Hepatic stellate cell (primary cell): ENCODE measurements around the gene RASD1.

ENCODE experiments used
- DNase-seq: peaks from one replicate; pipeline ENCODE4 v3.0.0; 2011; ENCODE audit warnings: low spot score

Gene RASD1

DNA sequence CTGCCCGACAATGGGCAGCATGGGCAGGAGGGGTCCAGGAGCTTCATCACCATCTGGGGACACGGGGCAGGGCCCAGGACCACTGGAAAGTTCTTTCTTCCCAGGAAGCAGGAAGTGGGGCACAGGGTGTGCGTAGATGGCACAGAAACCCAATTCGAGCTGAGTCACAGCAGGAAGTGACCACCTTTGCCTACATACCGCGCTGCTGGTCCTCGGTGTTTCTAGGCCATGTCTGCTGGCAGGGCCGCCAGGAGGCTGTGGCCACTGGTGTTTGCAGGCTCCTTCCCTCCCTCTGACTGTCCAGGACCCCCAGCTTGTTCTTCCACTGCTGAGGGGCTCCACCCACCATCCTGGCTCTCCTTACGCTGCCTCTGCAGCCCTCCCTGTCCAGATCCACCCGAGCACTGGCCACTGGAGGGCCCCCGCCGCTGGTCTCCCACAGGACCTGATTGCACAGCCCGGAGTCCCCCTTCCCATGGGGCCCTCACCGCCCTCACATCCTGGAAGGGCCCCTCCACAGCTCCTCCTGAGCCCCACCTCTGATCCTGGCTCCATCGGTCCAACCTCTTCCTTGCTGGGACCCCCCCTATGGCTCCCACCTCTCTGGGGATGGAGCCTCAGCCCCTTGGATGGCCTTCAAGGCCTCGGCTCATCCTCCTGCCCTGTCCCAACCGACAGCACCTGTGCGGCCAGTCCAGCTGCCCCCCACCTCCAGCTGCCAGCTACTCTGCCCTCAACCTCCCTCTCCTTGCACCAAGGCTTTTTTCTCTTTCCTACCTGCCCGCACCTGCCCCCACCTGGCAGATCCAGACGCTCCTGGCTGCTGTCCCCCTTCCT is 14.5 kb upstream of the RASD1 start:
- no peak for DNase-seq

GRCh38 chr17:17509601-17510425 is 13.6 kb upstream of the RASD1 start:
- DNase-seq, result no peak

GRCh38 chr17:17508646-17509591 is 12.7 kb upstream of the RASD1 start:
- DNase-seq, result no peak

DNA sequence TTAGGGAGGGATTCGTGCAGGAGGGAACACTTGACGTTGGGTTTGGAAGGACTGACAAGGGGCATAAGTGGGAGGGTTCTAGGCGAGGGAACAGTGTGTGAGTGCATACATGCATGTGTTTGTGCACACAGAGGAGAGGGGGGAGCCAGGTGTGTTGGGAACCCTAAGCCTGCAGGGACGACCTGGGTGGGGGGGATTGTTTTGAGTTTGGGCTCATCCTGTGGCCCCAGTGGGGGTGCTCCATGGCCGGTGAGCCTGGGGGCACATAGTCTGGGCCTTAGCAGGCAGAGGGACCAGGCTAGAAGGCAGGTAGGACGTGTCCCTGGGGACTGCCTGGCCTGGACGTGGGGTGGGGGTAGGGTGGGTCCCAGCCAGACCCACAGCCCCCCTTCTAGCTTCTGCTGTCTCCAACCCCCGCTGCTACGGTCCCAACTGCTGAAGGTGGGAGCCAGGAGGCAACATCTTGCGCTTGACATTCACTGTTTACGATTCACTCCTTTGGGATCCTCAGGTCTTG is 11.9 kb upstream of the RASD1 start:
- no peak for DNase-seq

- no peak for DNase-seq
Measured at GRCh38 chr17:17507465-17508011, 11.3 kb upstream of the RASD1 start.

- no peak for DNase-seq
Measured at GRCh38 chr17:17506893-17507464, 10.8 kb upstream of the RASD1 start.

DNA sequence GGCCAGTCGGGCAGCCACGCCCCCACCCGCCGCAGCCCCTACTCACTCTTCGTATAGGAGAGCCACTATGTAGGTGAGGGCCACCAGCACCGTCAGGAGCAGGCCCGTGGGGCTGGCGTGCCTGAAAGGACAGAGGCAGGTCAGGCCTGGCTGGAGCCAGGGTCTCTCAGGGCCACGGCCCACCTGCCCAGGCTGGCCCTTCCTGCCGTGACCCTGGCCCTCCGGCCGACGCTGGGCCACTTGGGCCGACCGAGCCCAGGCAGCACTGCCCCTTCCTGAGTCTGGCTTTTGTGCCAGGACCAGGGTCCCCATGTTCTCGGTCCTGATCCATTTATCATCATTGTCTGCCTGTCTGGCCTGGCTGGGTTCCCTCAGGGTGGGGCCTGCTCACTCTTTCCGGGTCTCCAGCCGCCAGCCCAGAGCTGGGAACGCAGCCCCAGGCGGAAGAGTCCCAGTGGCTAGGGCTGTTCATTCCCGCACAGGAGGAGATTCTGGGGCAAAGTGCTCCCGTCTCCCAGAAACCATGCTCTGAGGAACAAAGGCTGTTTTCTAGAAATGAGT is 10.1 kb upstream of the RASD1 start:
- DNase-seq, result no peak

GRCh38 chr17:17505610-17506171 is 9.5 kb upstream of the RASD1 start:
- DNase-seq, result no peak

DNA sequence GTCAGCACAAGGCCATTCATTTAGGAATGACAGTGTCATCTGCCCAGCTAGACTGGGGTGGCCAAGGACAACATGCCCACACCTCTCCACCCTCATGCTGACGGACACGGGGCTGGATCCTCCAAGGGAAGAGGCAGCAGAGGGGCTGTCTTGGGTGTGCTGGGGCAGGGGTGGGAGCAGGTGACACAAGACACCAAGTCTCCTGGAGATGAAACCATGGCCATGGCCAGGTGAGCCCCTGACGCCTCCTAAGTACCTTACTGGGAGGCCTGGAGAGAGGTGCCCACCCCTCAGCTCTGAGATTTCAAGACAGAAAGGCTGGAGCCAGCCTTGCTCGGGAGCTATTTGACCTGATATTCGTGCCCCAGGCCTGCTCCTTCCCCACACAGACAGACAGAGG is 9.0 kb upstream of the RASD1 start:
- DNase-seq, result no peak

DNA sequence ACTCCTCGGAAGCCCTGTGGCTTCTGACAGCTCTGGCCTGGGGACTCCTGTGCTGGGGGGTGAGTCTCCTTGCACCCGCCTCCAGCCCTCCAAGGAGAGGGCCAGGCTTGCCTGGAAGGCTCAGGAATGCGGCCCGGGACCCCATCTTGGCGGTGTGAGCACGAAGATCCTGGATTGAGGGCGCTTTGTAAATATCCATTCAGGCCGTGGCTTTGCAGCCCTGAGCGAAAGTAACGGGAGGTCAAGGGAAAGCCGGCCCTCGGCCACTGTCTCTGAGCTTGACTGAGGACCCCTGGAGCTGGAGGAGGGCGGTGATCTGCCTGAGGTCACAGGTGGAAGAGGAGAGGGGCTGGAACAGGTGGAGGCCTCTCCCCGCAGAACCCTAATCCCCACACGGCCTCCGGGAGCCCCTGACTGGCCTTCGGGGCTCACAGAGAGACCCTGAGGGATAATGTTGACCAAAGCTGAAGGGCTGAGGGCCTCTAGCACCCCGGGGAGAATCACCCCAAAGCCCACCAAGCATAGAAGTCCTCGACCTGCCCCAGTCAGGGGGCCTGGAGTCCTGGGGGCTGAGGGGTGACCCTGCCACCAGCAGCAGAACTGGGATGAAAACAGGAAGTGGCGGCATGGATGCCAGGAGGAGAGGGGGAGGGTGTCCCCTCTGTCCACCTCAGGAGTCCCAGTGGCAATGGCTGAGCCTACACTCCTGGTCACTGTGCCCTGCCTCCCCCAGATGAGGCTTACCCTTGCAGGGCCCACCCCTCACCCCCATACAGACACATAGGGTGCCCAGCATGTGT is 8.3 kb upstream of the RASD1 start:
- no peak for DNase-seq

DNA sequence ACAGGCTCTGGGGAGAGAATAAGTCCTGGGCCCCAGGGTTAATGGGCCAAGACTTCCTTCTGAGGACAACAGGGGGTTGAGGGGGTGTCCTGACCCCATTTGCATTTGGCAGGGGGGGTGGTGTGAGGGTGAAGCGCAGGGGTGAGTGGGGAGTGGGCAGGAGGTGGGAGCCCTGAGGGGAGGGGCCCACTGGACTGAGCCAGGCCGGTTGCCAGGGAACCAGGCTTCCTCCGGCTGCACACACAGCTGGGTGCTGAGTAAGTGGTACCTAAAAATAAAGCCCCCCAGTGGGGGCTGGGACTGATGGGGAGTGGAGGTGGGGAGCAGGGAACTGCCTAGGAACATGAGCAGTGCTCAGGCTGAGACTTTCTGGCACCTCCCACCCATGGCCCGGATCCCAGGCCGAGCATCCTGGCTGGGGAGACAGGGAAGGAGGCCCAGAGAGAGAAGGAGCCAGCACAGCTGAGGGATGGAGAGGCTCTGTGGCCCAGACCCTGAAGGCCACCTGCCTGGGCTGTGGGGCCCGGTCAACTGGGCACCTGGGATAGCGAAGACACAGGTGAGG is 7.5 kb upstream of the RASD1 start:
- no peak for DNase-seq

DNA sequence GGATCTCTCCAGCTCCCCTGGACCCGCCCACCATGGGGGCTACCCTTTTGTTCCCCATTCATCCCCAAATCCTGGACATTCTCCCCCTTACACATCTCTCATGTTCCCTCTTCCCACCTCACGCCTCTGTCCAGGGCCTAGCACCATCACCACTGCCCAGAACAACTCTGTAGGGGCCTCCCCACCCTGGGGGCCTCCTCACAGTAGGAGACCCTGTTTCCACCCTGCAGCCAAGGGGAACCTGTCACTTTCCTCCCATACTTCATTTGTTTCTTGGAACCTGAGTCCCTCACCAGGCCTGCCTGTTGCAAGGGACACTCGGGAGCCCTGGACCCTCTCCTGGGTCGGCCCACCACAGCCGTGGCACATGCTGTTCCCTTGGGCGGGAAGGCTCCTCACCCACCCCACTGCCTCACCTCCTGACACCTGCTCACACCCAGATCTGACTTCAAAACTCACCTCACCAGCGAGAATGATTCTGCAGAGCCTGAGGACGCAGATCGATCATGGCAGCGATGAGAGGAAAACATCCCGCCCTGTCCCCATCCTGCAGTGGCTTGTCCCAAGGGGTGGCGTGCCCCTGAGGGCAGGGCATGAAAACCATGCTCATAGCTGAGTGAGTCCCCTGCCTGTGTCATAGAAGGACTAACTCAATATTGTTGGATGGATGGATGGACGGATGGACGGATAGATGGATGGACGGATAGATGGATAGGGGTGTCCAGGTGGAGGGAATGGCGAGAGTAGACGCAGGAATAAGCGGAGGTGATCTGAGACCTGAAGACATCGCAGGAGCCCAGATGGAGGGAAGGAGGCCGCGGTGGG is 6.8 kb upstream of the RASD1 start:
- no peak for DNase-seq

- no peak for DNase-seq
Measured at GRCh38 chr17:17500999-17501605, 4.9 kb upstream of the RASD1 start.

- no peak for DNase-seq
Measured at GRCh38 chr17:17499402-17500145, 3.4 kb upstream of the RASD1 start.

GRCh38 chr17:17498606-17499301 is 2.6 kb upstream of the RASD1 start:
- no peak for DNase-seq

DNA sequence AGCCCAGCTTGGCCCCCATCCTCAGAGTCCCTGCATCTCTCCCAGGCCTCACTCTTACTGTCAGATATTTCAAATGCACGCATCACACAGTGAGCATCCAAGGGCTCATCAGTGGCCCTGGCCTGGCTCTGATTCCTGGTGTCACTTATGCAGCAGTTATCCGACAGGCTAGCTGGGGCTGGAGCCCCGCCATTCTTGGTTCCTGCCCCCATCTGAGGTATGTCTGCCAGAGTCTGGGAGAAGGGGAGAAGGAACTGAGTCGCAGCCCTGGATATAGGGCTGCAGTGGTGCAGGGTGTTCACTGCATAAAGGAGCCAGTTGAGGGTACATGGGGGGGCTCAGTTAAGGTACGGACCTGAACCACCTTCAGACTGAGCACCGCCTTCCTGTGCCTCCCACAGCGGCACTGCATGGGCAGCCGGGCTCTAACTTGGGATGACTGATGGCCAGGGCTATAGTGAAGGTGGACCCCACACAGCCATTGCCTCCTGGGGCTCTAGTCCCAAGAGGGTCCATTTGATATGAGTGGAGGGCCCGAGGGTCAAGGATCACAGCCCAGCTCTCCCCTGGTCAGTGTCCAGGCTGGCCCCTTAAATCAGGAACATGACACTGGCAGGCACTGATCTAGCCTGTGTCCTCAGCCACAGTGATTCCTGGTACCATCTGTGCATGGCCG is 1.8 kb upstream of the RASD1 start:
- DNase-seq, result no peak
